ENCODE data around the gene CDY2B.
"Not testable (repeated sequence)": the region's sequence is repeated elsewhere in the genome, so short reads cannot be mapped to it uniquely, and the experiment has no call there.

DNA sequence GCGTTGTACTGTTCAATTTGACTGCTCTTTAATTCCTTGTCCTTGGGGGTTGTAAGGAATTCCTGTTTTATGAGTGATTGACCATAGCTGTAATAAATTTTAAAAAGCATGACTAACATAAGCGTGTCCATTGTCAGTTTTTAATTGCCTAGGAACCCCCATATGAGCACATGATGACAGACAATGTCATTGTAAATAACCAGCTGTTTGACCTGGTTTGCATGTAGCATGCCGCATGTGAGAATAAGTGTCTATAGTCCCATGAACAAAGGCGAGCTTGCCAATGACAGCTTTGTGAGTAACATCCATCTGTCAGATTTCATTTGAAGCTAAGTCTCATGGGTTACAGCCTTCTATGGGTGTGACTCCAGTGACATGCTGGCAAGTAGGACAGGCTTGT, 30.9 kb downstream of the CDY2B start:
- TF ChIP-seq, protein P1, sequence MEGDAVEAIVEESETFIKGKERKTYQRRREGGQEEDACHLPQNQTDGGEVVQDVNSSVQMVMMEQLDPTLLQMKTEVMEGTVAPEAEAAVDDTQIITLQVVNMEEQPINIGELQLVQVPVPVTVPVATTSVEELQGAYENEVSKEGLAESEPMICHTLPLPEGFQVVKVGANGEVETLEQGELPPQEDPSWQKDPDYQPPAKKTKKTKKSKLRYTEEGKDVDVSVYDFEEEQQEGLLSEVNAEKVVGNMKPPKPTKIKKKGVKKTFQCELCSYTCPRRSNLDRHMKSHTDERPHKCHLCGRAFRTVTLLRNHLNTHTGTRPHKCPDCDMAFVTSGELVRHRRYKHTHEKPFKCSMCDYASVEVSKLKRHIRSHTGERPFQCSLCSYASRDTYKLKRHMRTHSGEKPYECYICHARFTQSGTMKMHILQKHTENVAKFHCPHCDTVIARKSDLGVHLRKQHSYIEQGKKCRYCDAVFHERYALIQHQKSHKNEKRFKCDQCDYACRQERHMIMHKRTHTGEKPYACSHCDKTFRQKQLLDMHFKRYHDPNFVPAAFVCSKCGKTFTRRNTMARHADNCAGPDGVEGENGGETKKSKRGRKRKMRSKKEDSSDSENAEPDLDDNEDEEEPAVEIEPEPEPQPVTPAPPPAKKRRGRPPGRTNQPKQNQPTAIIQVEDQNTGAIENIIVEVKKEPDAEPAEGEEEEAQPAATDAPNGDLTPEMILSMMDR (IDR thresholded peaks at IDR 0.05 in 2 of 3, conservative IDR thresholded peaks at IDR 0.05 in 1 of 3; ENCODE audit: borderline replicate concordance in 1 of 3, insufficient read depth in 1 of 3, low read depth in 2 of 3, low read length in 2 of 3), result not testable (repeated sequence)
- TF ChIP-seq CEBPB (IDR thresholded peaks at IDR 0.05; ENCODE audit: low read depth); POLR2A (IDR thresholded peaks at IDR 0.05; ENCODE audit: borderline replicate concordance, extremely low read depth, insufficient read depth, insufficient read length): not testable (repeated sequence)
- TF ChIP-seq, protein P2, sequence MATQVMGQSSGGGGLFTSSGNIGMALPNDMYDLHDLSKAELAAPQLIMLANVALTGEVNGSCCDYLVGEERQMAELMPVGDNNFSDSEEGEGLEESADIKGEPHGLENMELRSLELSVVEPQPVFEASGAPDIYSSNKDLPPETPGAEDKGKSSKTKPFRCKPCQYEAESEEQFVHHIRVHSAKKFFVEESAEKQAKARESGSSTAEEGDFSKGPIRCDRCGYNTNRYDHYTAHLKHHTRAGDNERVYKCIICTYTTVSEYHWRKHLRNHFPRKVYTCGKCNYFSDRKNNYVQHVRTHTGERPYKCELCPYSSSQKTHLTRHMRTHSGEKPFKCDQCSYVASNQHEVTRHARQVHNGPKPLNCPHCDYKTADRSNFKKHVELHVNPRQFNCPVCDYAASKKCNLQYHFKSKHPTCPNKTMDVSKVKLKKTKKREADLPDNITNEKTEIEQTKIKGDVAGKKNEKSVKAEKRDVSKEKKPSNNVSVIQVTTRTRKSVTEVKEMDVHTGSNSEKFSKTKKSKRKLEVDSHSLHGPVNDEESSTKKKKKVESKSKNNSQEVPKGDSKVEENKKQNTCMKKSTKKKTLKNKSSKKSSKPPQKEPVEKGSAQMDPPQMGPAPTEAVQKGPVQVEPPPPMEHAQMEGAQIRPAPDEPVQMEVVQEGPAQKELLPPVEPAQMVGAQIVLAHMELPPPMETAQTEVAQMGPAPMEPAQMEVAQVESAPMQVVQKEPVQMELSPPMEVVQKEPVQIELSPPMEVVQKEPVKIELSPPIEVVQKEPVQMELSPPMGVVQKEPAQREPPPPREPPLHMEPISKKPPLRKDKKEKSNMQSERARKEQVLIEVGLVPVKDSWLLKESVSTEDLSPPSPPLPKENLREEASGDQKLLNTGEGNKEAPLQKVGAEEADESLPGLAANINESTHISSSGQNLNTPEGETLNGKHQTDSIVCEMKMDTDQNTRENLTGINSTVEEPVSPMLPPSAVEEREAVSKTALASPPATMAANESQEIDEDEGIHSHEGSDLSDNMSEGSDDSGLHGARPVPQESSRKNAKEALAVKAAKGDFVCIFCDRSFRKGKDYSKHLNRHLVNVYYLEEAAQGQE (IDR thresholded peaks at IDR 0.05; ENCODE audit: low read depth), result not testable (repeated sequence)

Data from HCT116 (cell line).